22Rv1 (cell line): ENCODE data around the gene CXCL3.
"Not testable (repeated sequence)": the region's sequence is repeated elsewhere in the genome, so short reads cannot be mapped to it uniquely, and the experiment has no call there.

Source experiments
- H3K27ac ChIP-seq: fragments of 450-650 bp; 2 replicates; pipeline ENCODE4 v1.5.1; 2017
- CTCF ChIP-seq: fragments of 450-650 bp; IDR thresholded peaks from 2 replicates; pipeline ENCODE4 v1.5.1; 2017; ENCODE audit warnings: mild to moderate bottlenecking
- ZFX ChIP-seq: fragments of 450-650 bp; IDR thresholded peaks from 2 replicates; pipeline ENCODE4 v1.6.1; 2017; ENCODE audit warnings: antibody characterized with exemption, borderline replicate concordance

CXCL3 gene

DNA sequence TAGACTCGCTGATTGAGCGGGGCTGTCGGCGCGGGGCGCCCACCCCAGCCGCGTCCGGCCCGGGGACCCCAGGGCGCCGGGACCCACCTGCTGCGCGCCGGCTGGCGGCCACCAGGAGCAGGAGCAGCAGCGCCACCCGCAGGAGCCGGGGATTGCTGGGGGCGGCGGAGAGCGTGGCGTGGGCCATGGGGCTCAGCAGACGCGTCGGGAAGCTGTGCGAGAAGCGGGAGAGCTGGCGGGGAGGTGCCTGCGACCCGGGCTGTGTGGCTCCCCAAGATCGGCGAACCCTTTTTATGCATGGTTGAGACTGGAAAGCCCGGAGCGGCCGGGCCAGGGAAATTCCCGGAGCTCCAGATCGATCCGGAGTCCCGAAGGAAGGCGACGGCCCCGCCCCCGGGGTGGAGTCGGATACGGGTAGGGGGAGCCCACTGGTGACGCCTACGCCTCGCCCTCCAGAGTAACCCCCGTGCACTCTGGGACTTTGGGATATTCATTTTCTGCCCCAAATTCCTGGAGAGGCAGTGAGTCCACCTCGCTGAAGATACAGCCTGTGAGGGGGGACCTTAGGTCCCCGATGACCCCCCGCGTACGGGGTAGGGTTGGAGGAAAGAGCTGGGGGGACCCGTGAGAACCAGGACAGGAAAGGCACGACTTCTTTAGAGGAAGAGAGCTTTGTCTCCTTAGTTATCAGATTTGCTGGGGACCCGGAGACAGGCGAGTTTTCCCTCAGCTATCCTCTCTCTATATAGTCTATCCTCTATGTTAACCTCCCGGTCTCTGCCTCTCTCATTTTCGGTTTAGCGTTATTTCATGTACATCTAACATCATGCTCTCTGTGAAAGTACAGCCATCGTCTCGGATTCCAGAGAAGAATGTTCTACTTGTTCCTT lies at the start of gene CXCL3:
TSS of gene CXCL3 (minus strand) at position 265 of the 890 bp plus-strand sequence. CDS start at position 187, 78 bp downstream.
- H3K27ac ChIP-seq: no peak within 1 kb of the TSS
- TF ChIP-seq ZFX (no peak), CTCF (peak; percentile 85)

DNA sequence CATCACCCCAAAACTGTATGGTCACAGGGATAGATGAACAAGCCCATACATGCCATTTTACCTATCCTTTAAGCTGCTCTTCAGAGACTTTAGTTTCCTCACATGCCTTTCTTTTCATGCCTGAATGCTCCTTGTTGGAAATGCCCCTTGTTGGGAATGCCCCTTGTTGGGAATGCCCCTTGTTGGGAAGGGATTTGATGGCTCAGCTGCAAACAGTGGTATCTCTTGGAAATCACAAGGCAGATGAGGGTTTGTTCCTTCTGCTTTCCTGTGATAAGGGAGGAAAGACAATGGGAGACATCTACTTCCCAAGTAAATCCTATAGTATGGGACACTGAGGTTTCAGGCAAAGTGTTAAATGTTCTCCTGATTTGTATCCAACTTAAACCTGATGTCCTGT lies 49.0 kb upstream of the CXCL3 start:
- TF ChIP-seq ZFX (no peak), CTCF (no peak)
- H3K27ac ChIP-seq: no peak overlapping the region

DNA sequence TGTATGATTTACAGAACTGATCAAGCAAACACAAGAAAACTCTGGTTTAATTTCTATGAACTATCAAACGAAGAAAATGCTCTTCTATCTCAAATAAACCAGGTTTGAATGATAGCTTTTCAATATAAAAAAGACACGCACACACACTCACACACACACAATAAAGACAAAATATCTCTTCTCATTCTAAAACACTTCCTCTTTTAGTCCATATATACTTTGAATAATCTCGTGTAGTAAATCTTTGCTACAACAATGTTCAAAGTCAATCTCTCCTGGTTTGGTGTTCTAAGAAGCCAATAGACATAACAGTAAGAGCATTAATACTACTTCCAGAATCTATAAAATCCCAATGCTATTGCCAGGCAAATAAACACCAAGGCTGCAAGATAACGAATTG lies 47.2 kb upstream of the CXCL3 start:
- no peak overlapping the region for H3K27ac ChIP-seq
- no peak for TF ChIP-seq CTCF
- TF ChIP-seq ZFX: no peak

DNA sequence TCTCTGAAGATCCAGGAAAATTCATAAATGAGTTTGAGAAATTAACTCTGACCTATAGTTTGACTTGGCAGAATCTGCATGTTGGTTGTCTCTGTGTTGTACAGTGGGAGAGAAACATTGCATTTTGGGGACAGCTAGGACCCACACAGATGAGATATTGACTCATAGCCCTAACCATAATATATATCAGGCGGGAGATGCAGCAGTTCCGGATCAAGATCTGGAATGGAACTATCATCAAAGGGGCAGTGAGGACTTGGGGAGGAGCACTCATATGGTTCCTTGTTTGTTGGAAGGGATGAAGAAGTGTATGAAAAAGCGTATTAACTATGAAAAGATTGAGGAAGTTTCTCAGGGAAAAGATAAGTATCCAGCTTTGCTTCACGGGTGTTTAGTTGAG lies 46.5 kb upstream of the CXCL3 start:
- no peak for TF ChIP-seq ZFX
- H3K27ac ChIP-seq: no peak overlapping the region

DNA sequence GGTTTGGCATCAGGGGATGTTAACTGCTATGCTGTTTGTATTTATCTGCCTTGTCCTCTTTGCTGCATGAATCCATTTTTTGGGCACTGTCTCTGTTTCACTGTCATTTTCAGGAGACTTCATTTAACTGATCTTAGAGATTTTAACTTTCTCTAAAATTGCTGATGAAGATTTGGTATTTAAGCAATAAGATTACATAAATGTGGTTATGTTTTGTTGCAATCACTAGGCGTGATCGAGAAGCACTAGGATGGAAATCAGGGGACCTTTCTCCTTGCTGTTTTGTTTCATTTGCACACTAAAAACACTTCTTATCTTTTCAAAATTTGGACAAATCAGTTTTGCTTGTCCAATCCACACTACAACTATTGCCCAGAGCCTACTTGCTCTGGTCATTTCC lies 45.1 kb upstream of the CXCL3 start:
- H3K27ac ChIP-seq: no peak overlapping the region
- TF ChIP-seq ZFX (no peak), CTCF (no peak)

DNA sequence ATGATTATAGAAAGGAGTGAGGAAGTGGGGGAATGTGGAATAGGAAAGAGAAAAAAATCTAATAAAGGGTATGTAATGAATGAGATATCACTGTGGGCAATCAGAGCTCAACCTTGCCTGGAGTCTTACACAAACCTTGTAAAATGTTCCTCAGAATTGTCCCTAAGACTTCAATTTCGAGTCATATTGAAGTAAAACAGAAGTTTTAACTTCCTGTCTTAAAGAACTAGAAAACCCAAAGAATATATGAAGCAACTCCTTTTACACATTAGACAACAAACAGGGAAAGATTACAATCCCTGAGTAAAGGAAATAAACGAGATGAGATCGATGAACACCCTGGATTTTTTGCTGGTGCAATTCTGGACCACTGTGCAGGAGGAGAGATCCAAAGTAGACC lies 42.5 kb upstream of the CXCL3 start:
- TF ChIP-seq CTCF (no peak), ZFX (no peak)
- H3K27ac ChIP-seq: no peak overlapping the region

DNA sequence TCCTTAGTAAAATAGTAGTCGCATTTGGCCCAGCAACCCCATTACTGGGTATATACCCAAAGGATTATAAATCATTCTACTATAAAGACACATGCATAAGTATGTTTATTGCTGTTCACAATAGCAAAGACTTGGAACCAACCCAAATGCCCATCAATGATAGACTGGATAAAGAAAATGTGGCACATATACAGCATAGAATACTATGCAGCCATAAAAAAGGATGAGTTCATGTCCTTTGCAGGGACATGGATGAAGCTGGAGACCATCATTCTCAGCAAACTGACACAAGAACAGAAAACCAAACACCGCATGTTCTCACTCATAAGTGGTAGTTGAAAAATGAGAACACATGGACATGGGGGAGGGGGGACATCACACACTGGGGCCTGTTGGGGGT lies 41.9 kb upstream of the CXCL3 start:
- not testable (repeated sequence) for H3K27ac ChIP-seq

- not testable (repeated sequence) for H3K27ac ChIP-seq
Measured at GRCh38 chr4:74079024-74079423, 40.5 kb upstream of the CXCL3 start.

- no peak for TF ChIP-seq CTCF
- TF ChIP-seq ZFX: no peak
- H3K27ac ChIP-seq: no peak overlapping the region
Measured at GRCh38 chr4:74073358-74073757, 34.9 kb upstream of the CXCL3 start.
